Gastrocnemius medialis (tissue), 4 donors: ENCODE measurements around the gene UGT1A1. TPM values are rescaled to one million over a fixed set of nuclear protein-coding genes. Genes with fewer than 3 reads are reported as not detected.
"Not testable (repeated sequence)": the region's sequence is repeated elsewhere in the genome, so short reads cannot be mapped to it uniquely, and the experiment has no call there.

Experiments used
- ATAC-seq, 2 donors: fragments of 150-250 bp; one replicate each; pipeline ENCODE4 v1.9.1; 2016
- DNase-seq, 2 donors: peaks; one replicate each; pipeline ENCODE4 v3.0.0-alpha.2; 2019
- H3K27ac ChIP-seq, 4 donors: fragments of 200-600 bp; sonication (generic); 1 replicate in 1 of 4; 2 replicates in 3 of 4; pipeline ENCODE4 v1.5.1; 2016 to 2018; ENCODE audit warnings: mild to moderate bottlenecking in 2 of 4, moderate library complexity in 1 of 4
- H3K27me3 ChIP-seq, 3 donors: fragments of 200-600 bp; sonication (generic) in 2 of 3; 1 replicate in 1 of 3; 2 replicates in 2 of 3; pipeline versions ENCODE4 v1.5.1 to v1.6.0; 2016 to 2019; ENCODE audit warnings: mild to moderate bottlenecking in 1 of 3, moderate library complexity in 1 of 3
- H3K36me3 ChIP-seq, 2 donors: fragments of 200-600 bp; sonication (generic) in 1 of 2; one replicate each; pipeline ENCODE4 v1.5.1; 2017 to 2018
- H3K4me1 ChIP-seq, 2 donors: fragments of 200-600 bp; sonication (generic) in 1 of 2; one replicate each; pipeline ENCODE4 v1.5.1; 2016 to 2017; ENCODE audit warnings: mild to moderate bottlenecking in 2 of 2
- H3K4me3 ChIP-seq, 4 donors: fragments of 200-600 bp; sonication (generic) in 3 of 4; 1 replicate in 1 of 4; 2 replicates in 3 of 4; pipeline ENCODE4 v1.5.1; 2016 to 2019; ENCODE audit warnings: mild to moderate bottlenecking in 2 of 4
- H3K9me3 ChIP-seq, 3 donors: fragments of 200-600 bp; sonication (generic) in 2 of 3; 1 replicate in 1 of 3; 2 replicates in 2 of 3; pipeline ENCODE4 v1.5.1; 2016 to 2019
- CTCF ChIP-seq, 5 experiments: fragments of 450-650 bp in 3 of 5; fragments of 200-600 bp in 2 of 5; sonication (generic) in 2 of 5; IDR thresholded peaks in 4 of 5; conservative IDR thresholded peaks in 1 of 5; 1 replicate in 4 of 5; 2 replicates in 1 of 5; pipeline ENCODE4 v1.5.1; 2016 to 2019; ENCODE audit warnings: antibody characterized with exemption in 5 of 5, mild to moderate bottlenecking in 3 of 5, moderate library complexity in 3 of 5
- POLR2A ChIP-seq, 2 donors: fragments of 450-650 bp; IDR thresholded peaks; one replicate each; pipeline ENCODE4 v1.6.1; 2017; ENCODE audit warnings: antibody characterized with exemption in 2 of 2, mild to moderate bottlenecking in 2 of 2, moderate library complexity in 2 of 2
- in situ Hi-C, 4 donors: fragments of 200-750 bp; cut with MboI; loops; one replicate each; pipeline versions ENCODE4 v1.15.0 to v1.8.0; 2017; ENCODE audit warnings: low sequenced_read_pairs in 4 of 4
- intact Hi-C: fragments of 100-400 bp; cut with DNase I; formaldehyde crosslinking; loops from one replicate; pipeline ENCODE4 v1.15.1; 2023; ENCODE audit warnings: low total_unique reads
- total RNA-seq, 4 donors: library from RNA; depleted of rRNA; stranded (reverse); fragments of >200 nt; gene quantifications; one replicate each; pipeline versions ENCODE4 v1.1.0 to v1.2.3, GENCODE V29; 2016

UGT1A1 gene
- total RNA-seq, 4 donors from 2014 or later = 0.20 TPM; not detected in 3

DNA sequence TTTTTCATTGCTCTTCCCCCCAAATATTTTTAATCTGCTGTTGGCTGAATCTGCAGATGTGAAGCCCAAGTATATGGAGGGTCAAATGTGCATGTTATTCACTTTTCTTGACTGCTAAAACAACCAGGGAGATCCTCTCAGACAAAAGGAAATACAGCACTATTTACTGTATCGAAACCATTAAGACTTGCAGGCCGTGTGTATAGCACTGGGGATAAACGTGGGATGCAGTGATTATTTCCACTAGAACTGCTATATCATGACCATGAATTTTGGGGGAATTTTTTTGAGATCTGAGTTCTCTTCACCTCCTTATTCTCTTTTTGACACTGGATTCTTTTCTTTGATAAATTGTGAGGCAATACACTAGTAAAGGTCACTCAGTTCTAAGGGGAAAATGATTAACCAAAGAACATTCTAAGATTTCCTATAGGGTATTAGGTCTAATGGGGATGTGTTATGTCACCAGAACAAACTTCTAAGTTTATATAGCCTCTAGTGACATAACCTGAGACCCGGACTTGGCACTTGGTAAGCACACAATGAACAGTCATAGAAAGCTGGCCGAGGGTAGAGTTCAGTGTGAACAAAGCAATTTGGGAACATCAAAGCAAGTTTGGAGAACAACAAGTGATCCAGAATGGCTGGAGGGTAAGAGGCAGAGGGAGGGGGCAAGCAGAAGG lies 14.9 kb upstream of the UGT1A1 start:
- no peak for ATAC-seq
- intact Hi-C loops (no loop called here), in situ Hi-C loops (no loop called here)
- DNase-seq = no peak
- H3K27ac ChIP-seq = no peak overlapping the region
- H3K36me3 ChIP-seq = no peaks in the 10 kb centered on the region
- no peak overlapping the region for H3K4me3 ChIP-seq
- no peaks in the 10 kb centered on the region for H3K27me3 ChIP-seq
- H3K9me3 ChIP-seq = no peaks in the 10 kb centered on the region
- no peak for TF ChIP-seq CTCF (IDR thresholded peaks at IDR 0.05 in 4 of 5, conservative IDR thresholded peaks at IDR 0.05 in 1 of 5)
- no peak for TF ChIP-seq POLR2A (IDR thresholded peaks at IDR 0.05)
- no peaks in the 10 kb centered on the region for H3K4me1 ChIP-seq

- H3K4me3 ChIP-seq, in situ Hi-C loops: not testable (repeated sequence)
Measured at GRCh38 chr2:233745838-233746237, 14.2 kb upstream of the UGT1A1 start.

GRCh38 chr2:233746475-233747282 lies 13.4 kb upstream of the UGT1A1 start:
- no peaks in the 10 kb centered on the region for H3K36me3 ChIP-seq
- intact Hi-C loops = no loop called here
- in situ Hi-C loops = no loop called here
- TF ChIP-seq CTCF (IDR thresholded peaks at IDR 0.05 in 4 of 5, conservative IDR thresholded peaks at IDR 0.05 in 1 of 5) (no peak), POLR2A (IDR thresholded peaks at IDR 0.05) (no peak)
- ATAC-seq (no peak), DNase-seq (no peak)
- no peak overlapping the region for H3K4me3 ChIP-seq
- no peak overlapping the region for H3K27ac ChIP-seq
- no peaks in the 10 kb centered on the region for H3K27me3 ChIP-seq
- H3K9me3 ChIP-seq = no peaks in the 10 kb centered on the region
- no peaks in the 10 kb centered on the region for H3K4me1 ChIP-seq

More at GRCh38 chr2:233745838-233746237, 14.2 kb upstream of the UGT1A1 start:
- H3K4me1 ChIP-seq, H3K36me3 ChIP-seq, ATAC-seq, H3K27ac ChIP-seq, intact Hi-C loops, DNase-seq, H3K9me3 ChIP-seq, H3K27me3 ChIP-seq: not testable (repeated sequence)

- DNase-seq (no peak), ATAC-seq (no peak)
- no peaks in the 10 kb centered on the region for H3K9me3 ChIP-seq
- H3K36me3 ChIP-seq = no peaks in the 10 kb centered on the region
- in situ Hi-C loops (no loop called here), intact Hi-C loops (no loop called here)
- H3K27me3 ChIP-seq = no peaks in the 10 kb centered on the region
- no peak overlapping the region for H3K27ac ChIP-seq
- no peak overlapping the region for H3K4me3 ChIP-seq
- no peaks in the 10 kb centered on the region for H3K4me1 ChIP-seq
- no peak for TF ChIP-seq POLR2A (IDR thresholded peaks at IDR 0.05)
Measured at GRCh38 chr2:233747283-233747544, 12.9 kb upstream of the UGT1A1 start.

DNA sequence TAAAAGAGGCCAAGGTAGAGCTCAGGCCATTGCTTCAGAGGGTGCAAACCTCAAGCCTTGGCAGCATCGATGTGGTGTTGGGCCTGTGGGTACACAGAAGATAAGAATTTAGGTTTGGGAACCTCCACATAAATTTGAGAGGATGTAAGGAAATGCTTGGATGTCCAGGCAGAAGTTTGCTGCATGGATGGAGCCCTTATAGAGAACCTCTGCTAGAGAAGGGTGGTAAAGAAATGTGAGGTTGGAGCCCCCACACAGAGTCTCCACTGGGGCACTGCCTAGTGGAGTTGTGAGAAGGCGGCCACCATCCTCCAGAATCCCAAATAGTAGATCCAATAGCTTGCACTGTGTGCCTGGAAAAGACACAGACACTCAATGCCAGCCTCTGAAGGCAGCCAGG lies 9.4 kb upstream of the UGT1A1 start:
- H3K4me1 ChIP-seq, H3K9me3 ChIP-seq, intact Hi-C loops, H3K27me3 ChIP-seq, ATAC-seq, DNase-seq, H3K36me3 ChIP-seq, in situ Hi-C loops, H3K4me3 ChIP-seq, H3K27ac ChIP-seq: not testable (repeated sequence)

DNA sequence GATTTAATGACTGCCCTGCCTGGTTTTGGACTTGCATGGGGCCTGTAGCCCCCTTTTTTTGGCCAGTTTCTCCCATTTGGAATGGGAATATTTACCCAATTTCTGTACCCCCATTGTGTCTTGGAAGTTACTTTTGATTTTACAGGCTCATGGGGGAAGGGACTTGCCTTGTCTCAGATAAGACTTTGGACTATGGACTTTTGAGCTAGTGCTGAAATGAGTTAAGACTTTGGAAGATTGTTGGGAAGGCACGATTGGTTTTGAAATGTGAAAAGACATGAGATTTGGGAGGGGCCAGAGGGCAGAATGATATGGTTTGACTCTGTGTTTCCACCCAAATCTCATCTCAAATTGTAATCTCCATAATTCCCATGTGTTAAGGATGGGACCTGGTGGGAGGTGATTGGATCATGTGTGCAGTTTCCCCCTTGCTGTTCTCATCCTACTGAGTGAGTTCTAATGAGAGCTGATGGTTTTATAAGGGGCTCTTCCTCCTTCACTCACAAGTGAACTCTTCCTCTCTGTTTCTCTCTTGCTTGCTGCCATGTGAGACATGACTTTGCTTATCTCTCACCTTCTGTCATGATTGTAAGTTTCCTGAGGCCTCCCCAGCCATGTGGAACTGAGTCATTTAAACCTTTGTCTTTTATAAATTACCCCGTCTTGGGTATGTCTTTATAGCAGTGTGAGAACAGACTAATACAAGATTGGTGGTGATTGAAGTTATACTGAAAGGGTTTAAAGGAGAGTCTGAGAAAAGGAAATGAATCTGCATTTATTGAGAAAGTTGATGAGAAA lies 8.7 kb upstream of the UGT1A1 start:
- H3K27me3 ChIP-seq, DNase-seq, ATAC-seq, H3K27ac ChIP-seq, H3K4me3 ChIP-seq, H3K9me3 ChIP-seq, H3K36me3 ChIP-seq, in situ Hi-C loops, H3K4me1 ChIP-seq, intact Hi-C loops: not testable (repeated sequence)
